ENCODE data around the gene CALHM4.
"Not testable (repeated sequence)": the region's sequence is repeated elsewhere in the genome, so short reads cannot be mapped to it uniquely, and the experiment has no call there.

CALHM4 gene

DNA sequence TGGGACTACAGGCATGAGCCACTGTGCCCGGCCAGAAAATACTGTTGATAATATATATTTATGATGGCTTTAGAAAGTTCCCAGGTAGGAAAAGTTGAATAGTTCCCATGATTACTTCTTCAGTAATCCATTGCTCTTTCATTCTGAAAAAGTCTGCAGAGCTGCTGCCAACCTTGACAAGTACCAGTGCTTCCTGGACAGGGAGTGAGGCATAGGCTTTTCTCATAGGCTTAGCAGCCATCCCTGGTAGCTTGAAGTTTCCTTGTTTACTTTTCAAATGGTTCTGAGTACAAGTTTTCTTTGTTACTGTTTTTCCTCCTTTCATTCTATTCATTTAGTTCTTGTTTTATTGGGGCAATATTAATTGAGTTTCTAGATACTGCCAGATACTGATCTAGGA, 25.6 kb downstream of the CALHM4 start:
- no peak for FAIRE-seq

- no peak for FAIRE-seq
Measured at GRCh38 chr6:116580198-116580597, 26.6 kb downstream of the CALHM4 start.

DNA sequence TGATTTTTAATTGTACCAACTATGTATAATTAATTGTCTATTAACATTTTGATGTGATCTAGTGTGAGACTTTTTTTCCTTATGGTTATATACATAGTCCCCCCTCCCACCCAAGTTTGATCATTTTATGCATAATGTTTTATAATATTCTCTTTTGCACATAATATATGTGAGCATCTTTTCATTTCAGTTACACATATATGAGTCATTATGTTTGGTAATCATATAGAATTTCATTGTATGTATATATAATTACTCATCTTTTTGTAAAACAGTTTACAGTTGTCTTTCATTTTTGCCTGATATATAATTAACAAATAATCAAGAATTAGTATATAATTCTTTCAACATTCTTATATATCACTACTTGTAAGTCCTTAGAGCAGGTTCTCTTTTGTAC, 32.7 kb downstream of the CALHM4 start:
- FAIRE-seq, result peak; percentile 77

- no peak for FAIRE-seq
Measured at GRCh38 chr6:116586738-116587137, 33.2 kb downstream of the CALHM4 start.

DNA sequence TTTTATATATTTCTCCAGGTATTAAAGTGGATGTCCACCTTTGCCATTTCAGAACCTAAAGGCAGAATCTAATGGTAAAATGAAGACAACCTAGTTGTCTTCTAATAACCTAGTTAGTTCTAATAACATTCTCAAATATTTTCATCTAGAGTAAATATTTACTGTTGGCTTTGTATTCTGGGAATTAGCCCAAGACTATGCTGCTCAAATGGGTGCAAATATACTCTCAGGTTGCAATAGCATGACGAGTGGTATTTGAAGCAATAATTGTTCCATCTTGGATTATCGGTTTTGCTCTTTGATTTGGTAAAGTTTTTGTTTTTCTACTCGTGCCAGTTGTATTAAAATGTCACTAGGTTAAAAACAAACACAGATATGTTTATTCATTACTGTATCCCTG, 41.7 kb downstream of the CALHM4 start:
- FAIRE-seq, result no peak

DNA sequence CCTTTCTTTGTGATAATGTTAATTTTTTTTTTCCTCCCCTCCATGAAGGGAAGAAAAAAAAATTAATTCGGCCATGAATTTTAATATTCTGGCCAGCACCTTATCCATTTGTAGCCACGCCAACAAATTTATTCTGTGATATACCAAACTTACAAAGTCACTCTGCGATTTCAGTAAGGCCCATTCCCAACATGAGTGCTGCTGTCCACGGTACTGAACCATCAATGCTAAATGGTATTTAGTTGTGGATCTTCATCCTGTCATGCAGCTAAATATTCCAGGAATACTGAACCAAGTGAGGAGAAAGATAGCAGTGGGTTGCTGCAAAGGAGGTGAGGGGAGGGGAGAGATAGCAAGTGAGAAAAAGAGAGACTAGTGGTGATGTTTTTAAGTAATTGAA, 43.3 kb downstream of the CALHM4 start:
- FAIRE-seq, result no peak

- FAIRE-seq, result not testable (repeated sequence)
Measured at GRCh38 chr6:116603916-116604315, 50.4 kb downstream of the CALHM4 start.

- FAIRE-seq, result not testable (repeated sequence)
Measured at GRCh38 chr6:116604868-116605267, 51.3 kb downstream of the CALHM4 start.

DNA sequence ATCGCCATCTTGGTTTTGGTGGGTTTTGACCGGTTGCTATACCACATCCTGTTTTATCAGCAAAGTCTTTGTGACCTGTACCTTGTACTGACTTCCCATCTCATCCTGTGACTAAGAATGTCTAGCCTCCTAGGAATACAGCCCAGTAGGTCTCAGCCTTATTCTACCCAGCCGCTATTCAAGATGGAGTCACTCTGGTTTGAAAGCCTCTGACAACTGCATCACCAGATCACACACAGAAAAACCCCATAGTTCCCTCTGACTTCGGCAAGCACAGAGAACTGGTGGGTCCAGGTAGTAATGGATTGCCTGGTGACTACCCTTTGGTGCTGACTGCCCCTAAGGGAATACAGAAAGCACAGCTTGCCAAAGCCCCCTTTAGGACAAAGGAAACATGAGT, 52.4 kb downstream of the CALHM4 start:
- FAIRE-seq, result no peak
